K562 (cell line): Measurements from ENCODE around the gene NFATC4. TPM values are rescaled to one million over a fixed set of nuclear protein-coding genes. Genes with fewer than 3 reads are reported as not detected.

Experiments
- ATAC-seq: fragments of 200-7000 bp; cut with Tn5 transposase; 3 replicates; pipeline ENCODE4 v1.9.1; 2020; ENCODE audit warnings: moderate library complexity
- BruUV-seq: library from RNA; stranded (reverse); fragments of 400-500 nt; replicated peaks from 2 replicates; lab custom pipeline; 2021; lab: Mats Ljungman, UMichigan
- CTCF ChIA-PET: fragments of 300-600 bp; formaldehyde crosslinking; extraction: SDS; loops from one replicate; lab custom pipeline; 2021; ENCODE audit warnings: low intra/inter-chr PET ratio; lab: Yijun Ruan, JAX
- POLR2A ChIA-PET: fragments of 300-600, 350-650 bp; sonication (Branson Sonifier 250); formaldehyde crosslinking; extraction: SDS; loops from one replicate; lab custom pipeline; 2021; ENCODE audit warnings: antibody characterized with exemption, inconsistent platforms; lab: Yijun Ruan, JAX
- DNase-seq, 4 experiments: peaks; one replicate each; pipeline versions ENCODE4 v3.0.0 to v3.0.0-alpha.2; 2011 to 2018; ENCODE audit warnings: low spot score in 3 of 4, mixed read lengths in 3 of 4; ENCODE audit errors: extremely low read depth in 1 of 4
- FAIRE-seq: peaks from 2 replicates; lab custom pipeline; 2011; peaks lifted over from hg19 to GRCh38; lab: Jason Lieb, UNC
- H2AFZ ChIP-seq: 2 replicates; pipeline ENCODE4 v1.6.0; 2011; ENCODE audit warnings: low read depth, low read length, control low read depth, inconsistent platforms
- H3K27ac ChIP-seq: fragments of 200-600 bp; 3 replicates; pipeline ENCODE4 v1.8.0; 2011; ENCODE audit warnings: low read depth, mild to moderate bottlenecking, control low read depth, inconsistent platforms, low read length, moderate library complexity, mixed read lengths; ENCODE audit errors: extremely low read depth
- H3K27me3 ChIP-seq, 2 experiments: fragments of 300-600 bp in 1 of 2; 2 replicates in 1 of 2; 3 replicates in 1 of 2; pipeline versions ENCODE4 v1.6.0 to v1.8.0; 2011; ENCODE audit warnings: inconsistent platforms in 2 of 2, low read length in 2 of 2, mild to moderate bottlenecking in 1 of 2, mixed read lengths in 1 of 2, moderate library complexity in 1 of 2; ENCODE audit not compliant: control insufficient read depth in 2 of 2, insufficient read depth in 2 of 2
- H3K36me3 ChIP-seq: fragments of 300-600 bp; 3 replicates; pipeline ENCODE4 v1.8.0; 2011; ENCODE audit warnings: mild to moderate bottlenecking, low read length, inconsistent platforms; ENCODE audit not compliant: control insufficient read depth, insufficient read depth
- H3K4me1 ChIP-seq, 2 experiments: fragments of 200-600 bp in 1 of 2; replicated peaks in 1 of 2; 2 replicates in 1 of 2; 3 replicates in 1 of 2; pipeline versions ENCODE4 v1.5.1 to v1.8.0; 2011; ENCODE audit warnings: inconsistent platforms in 2 of 2, low read length in 2 of 2, mild to moderate bottlenecking in 1 of 2, mixed read lengths in 1 of 2, moderate library complexity in 1 of 2; ENCODE audit not compliant: control insufficient read depth in 2 of 2, insufficient read depth in 2 of 2
- H3K4me2 ChIP-seq: 2 replicates; pipeline ENCODE4 v1.6.1; 2011; ENCODE audit warnings: low read length, control low read depth, inconsistent platforms, mixed read lengths; ENCODE audit not compliant: insufficient read depth
- H3K4me3 ChIP-seq: fragments of 200-600 bp; sonication (generic), shearing (Covaris generic); 2 replicates; pipeline ENCODE4 v1.5.1; 2016; ENCODE audit warnings: control low read depth, inconsistent platforms
- H3K79me2 ChIP-seq: fragments of 200-600 bp; 3 replicates; pipeline ENCODE4 v1.8.0; 2011; ENCODE audit warnings: low read length, inconsistent platforms; ENCODE audit not compliant: control insufficient read depth, insufficient read depth
- H3K9ac ChIP-seq, 2 experiments: 2 replicates each; pipeline versions ENCODE4 v1.6.0 to v1.6.1; 2011; ENCODE audit warnings: low read depth in 2 of 2, low read length in 2 of 2, control low read depth in 1 of 2, inconsistent platforms in 1 of 2, mild to moderate bottlenecking in 1 of 2, mixed read lengths in 1 of 2; ENCODE audit not compliant: insufficient read depth in 1 of 2
- H3K9me1 ChIP-seq: one replicate; pipeline ENCODE4 v1.6.0; 2011; ENCODE audit warnings: inconsistent platforms, mild to moderate bottlenecking, low read length, moderate library complexity; ENCODE audit not compliant: control insufficient read depth, insufficient read depth
- H3K9me3 ChIP-seq: replicated peaks from 2 replicates; pipeline ENCODE4 v1.5.1; 2011; ENCODE audit warnings: low read depth, low read length, inconsistent platforms; ENCODE audit not compliant: control insufficient read depth, insufficient read depth
- H4K20me1 ChIP-seq: replicated peaks from 2 replicates; pipeline ENCODE4 v1.6.1; 2011; ENCODE audit warnings: low read length, inconsistent platforms, mixed read lengths; ENCODE audit not compliant: control insufficient read depth, insufficient read depth
- BDP1 ChIP-seq: IDR thresholded peaks from 3 replicates; pipeline ENCODE4 v1.6.1; 2011; ENCODE audit not compliant: insufficient read length, insufficient read depth
- ZNF785 ChIP-seq: fragments of 250-450 bp; sonication (Bioruptor Pico); IDR thresholded peaks from 2 replicates; pipeline ENCODE4 v1.4.0; 2020; ENCODE audit warnings: mild to moderate bottlenecking
- WGBS: fragments of 100-300 bp; shearing (Covaris generic); methylation state at CpG from one replicate; pipeline ENCODE4 v1.1.6; 2016; ENCODE audit warnings: low coverage, mixed read lengths; ENCODE audit not compliant: insufficient coverage; ENCODE audit errors: missing lambda C conversion rate; 5-methylcytosine and 5-hydroxymethylcytosine counted together
- in situ Hi-C: fragments of 300-500 bp; cut with MboI; formaldehyde crosslinking; loops from 4 replicates; pipeline ENCODE4 v1.15.0; 2018; ENCODE audit warnings: inconsistent platforms, mixed read lengths
- intact Hi-C: fragments of 100-400 bp; cut with micrococcal nuclease; formaldehyde crosslinking; loops from 2 replicates; pipeline ENCODE4 v1.14.2; 2022
- polyA plus RNA-seq, 8 experiments: library from polyadenylated mRNA; depleted of rRNA in 4 of 8; stranded (reverse) in 5 of 8; unstranded in 3 of 8; fragments of >200 nt; fragmentation: Nextera tagmentation in 2 of 8; fragmentation: Illumina TruSeq in 1 of 8; extraction: Ambion mirVana in 2 of 8; extraction: Trizol in 1 of 8; gene quantifications; 2 replicates each; pipeline versions ENCODE4 v1.2.1 to v1.2.3, GENCODE V29; 2011 to 2014; ENCODE audit warnings: inconsistent platforms in 1 of 8, missing spikeins in 1 of 8
- total RNA-seq, 7 experiments: library from RNA; depleted of rRNA in 6 of 7; stranded (reverse); fragments of >200 nt in 6 of 7; fragmentation: Illumina TruSeq in 2 of 7; extraction: Trizol in 2 of 7; gene quantifications; 2 replicates each; pipeline versions ENCODE4 v1.2.1 to v1.2.3, GENCODE V29; 2011 to 2021; ENCODE audit warnings: low replicate concordance in 1 of 7
- TF ChIP-seq, protein P1 (sequence below): fragments of 450-650 bp; formaldehyde crosslinking; conservative IDR thresholded peaks from 2 replicates; pipeline ENCODE4 v1.4.0; 2022; ENCODE audit warnings: mild to moderate bottlenecking, missing genetic modification characterization

Gene NFATC4
- total and polyA plus RNA-seq, 9 of the 15 experiments (the other 6 are each of a cell fraction or from before 2014, with no cell fraction given) = 0.25 to 3.8 (median 0.78) TPM; not detected in 1

DNA sequence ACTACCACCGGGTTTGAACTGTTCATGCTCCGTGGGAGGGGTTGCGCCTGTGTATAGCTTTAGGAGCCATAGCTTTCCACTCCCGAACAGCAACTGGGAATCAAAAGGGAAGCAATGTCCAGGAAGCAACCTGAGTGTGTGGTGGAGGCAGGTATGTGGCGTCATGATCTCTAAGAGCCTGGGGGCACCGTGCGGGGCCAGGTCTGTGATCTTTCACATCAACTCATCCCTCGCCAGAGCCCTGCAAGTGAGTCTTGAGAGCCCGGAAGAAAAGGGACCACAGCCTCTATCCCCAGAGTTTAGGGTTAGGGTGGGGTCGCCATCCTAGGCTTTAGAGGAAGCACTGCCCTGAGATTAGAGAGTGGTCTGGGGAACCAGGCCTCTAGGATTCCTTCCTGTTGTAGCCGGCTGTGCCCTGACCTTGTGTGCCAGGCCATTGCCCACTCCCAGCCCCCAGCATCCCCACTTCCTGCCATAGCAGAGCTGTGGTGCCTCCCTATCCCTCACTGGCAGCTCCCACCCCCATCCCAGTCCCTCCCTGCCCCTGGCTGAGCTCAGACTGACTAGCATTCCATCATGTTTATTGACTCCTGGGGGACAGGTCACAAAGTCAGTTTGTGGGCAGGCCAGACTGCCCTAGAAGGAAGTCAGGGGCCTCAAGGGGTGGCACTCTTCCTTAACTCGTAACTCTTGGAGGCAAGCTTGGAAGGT is 32.4 kb upstream of the NFATC4 start:
- Histone ChIP-seq H2AFZ (no peak overlapping the region), H3K79me2 (no peaks in the 10 kb centered on the region), H3K9ac (no peak overlapping the region), H3K9me3 (no peaks in the 10 kb centered on the region), H3K36me3 (no peaks in the 10 kb centered on the region), H3K4me2 (no peak overlapping the region), H3K4me3 (no peak overlapping the region), H3K4me1 (peaks cover 5 to 43% of the 10 kb centered on the region in 2 experiments; a peak in 4 of 5 replicates), H3K9me1 (no peaks in the 10 kb centered on the region), H3K27ac (no peak overlapping the region), H3K27me3 (peaks cover 0 to 9% of the 10 kb centered on the region in 2 experiments; a peak in 1 of 5 replicates), H4K20me1 (no peaks in the 10 kb centered on the region)
- WGBS = 25% methylated on average over 8 of the region's 12 CpGs
- DNase-seq = no peak
- intact Hi-C loops (no loop called here), in situ Hi-C loops (loop anchor here (25.0 kb wide), 1 partner anchor 352 kb away; no protein-coding TSS in a partner anchor)
- POLR2A ChIA-PET = interaction anchor here (0.7 to 1.0 kb wide), 2 partner anchors 96 kb away, joined by 3 to 4 read pairs; no protein-coding TSS in a partner anchor
- CTCF ChIA-PET = interaction anchor here (3.1 to 3.5 kb wide), 2 partner anchors 96 to 101 kb away, joined by 19 to 35 read pairs; no protein-coding TSS in a partner anchor
- no peak for ATAC-seq
- BruUV-seq = no TSS peak
- FAIRE-seq = no peak
- TF ChIP-seq, protein P1, sequence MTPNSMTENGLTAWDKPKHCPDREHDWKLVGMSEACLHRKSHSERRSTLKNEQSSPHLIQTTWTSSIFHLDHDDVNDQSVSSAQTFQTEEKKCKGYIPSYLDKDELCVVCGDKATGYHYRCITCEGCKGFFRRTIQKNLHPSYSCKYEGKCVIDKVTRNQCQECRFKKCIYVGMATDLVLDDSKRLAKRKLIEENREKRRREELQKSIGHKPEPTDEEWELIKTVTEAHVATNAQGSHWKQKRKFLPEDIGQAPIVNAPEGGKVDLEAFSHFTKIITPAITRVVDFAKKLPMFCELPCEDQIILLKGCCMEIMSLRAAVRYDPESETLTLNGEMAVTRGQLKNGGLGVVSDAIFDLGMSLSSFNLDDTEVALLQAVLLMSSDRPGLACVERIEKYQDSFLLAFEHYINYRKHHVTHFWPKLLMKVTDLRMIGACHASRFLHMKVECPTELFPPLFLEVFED (CRISPR knock-in tag) = no peak
- no peak for TF ChIP-seq ZNF785 (CRISPR knock-in tag)
- no peak for TF ChIP-seq BDP1
- TF ChIP-seq, all 486 proteins: peak for 0
